Activated CD4-positive, alpha-beta T cell treated with anti-CD3 and anti-CD28 coated beads for 36 hours (primary cell): ENCODE data around the gene EXOSC2. TPM values are rescaled to one million over a fixed set of nuclear protein-coding genes. Genes with fewer than 3 reads are reported as not detected.

Source experiments
- ATAC-seq: fragments of 200-7000 bp; cut with Tn5 transposase; one replicate; pipeline ENCODE4 v1.10.0; 2021; ENCODE audit warnings: mild to moderate bottlenecking, moderate library complexity
- CTCF ChIA-PET: fragments of 350-600 bp; sonication (Branson Sonifier 250); formaldehyde crosslinking; loops from one replicate; lab custom pipeline; 2021; ENCODE audit warnings: antibody characterized with exemption; lab: Charles Lee
- POLR2A ChIA-PET: fragments of 350-600 bp; sonication (Branson Sonifier 250); formaldehyde crosslinking; loops from one replicate; lab custom pipeline; 2021; ENCODE audit warnings: antibody characterized with exemption, inconsistent platforms; lab: Charles Lee
- DNase-seq: peaks from one replicate; pipeline ENCODE4 v3.0.0-alpha.2; 2020
- H3K27ac Mint-ChIP-seq: one replicate; pipeline ENCODE4 v1.8.0; 2021; ENCODE audit warnings: mixed read lengths
- H3K27me3 Mint-ChIP-seq: one replicate; pipeline ENCODE4 v1.8.0; 2021; ENCODE audit warnings: mixed read lengths
- H3K36me3 Mint-ChIP-seq: one replicate; pipeline ENCODE4 v1.8.0; 2021; ENCODE audit warnings: low read depth, mixed read lengths
- H3K4me1 Mint-ChIP-seq: one replicate; pipeline ENCODE4 v1.8.0; 2021; ENCODE audit warnings: mixed read lengths
- H3K4me3 Mint-ChIP-seq: one replicate; pipeline ENCODE4 v1.8.0; 2021; ENCODE audit warnings: mild to moderate bottlenecking, moderate library complexity, mixed read lengths
- H3K9me3 Mint-ChIP-seq: one replicate; pipeline ENCODE4 v1.8.0; 2021; ENCODE audit warnings: low read depth, mixed read lengths
- intact Hi-C, 2 experiments: fragments of 100-400 bp; cut with DNase I in 1 of 2; cut with micrococcal nuclease in 1 of 2; formaldehyde crosslinking; loops; one replicate each; pipeline versions ENCODE4 v1.14.2 to v1.15.1; 2022 to 2024; cut with DNase I, micrococcal nuclease
- total RNA-seq, 2 experiments: library from RNA; stranded (reverse); gene quantifications; one replicate each; pipeline ENCODE4 v1.2.3, GENCODE V29; 2021

Gene EXOSC2
- total RNA-seq, 2 experiments from 2014 or later = 67.9 to 86.0 TPM

- ATAC-seq (no peak), DNase-seq (no peak)
- CTCF ChIA-PET = interaction anchor here (0.6 kb wide), 1 partner anchor 204 kb away, joined by 3 read pairs; no protein-coding TSS in a partner anchor
- intact Hi-C loops = no loop called here
- Mint-ChIP-seq H3K9me3 (no peaks in the 10 kb centered on the region), H3K27ac (no peak overlapping the region), H3K4me1 (peaks cover 12% of the 10 kb centered on the region), H3K36me3 (no peaks in the 10 kb centered on the region), H3K27me3 (peaks cover 38% of the 10 kb centered on the region), H3K4me3 (no peak overlapping the region)
- POLR2A ChIA-PET = no interaction called here
These were observed 25.4 kb upstream of the EXOSC2 start for GRCh38 chr9:130668196-130668595.

GRCh38 chr9:130668659-130669058 lies 24.9 kb upstream of the EXOSC2 start:
- H3K27ac Mint-ChIP-seq = no peak overlapping the region
- H3K36me3 Mint-ChIP-seq = no peaks in the 10 kb centered on the region
- CTCF ChIA-PET = no interaction called here
- DNase-seq (no peak), ATAC-seq (no peak)
- peaks cover 36% of the 10 kb centered on the region for H3K27me3 Mint-ChIP-seq
- H3K9me3 Mint-ChIP-seq = no peaks in the 10 kb centered on the region
- POLR2A ChIA-PET = no interaction called here
- intact Hi-C loops = no loop called here
- H3K4me1 Mint-ChIP-seq = peaks cover 11% of the 10 kb centered on the region
- H3K4me3 Mint-ChIP-seq = no peak overlapping the region

DNA sequence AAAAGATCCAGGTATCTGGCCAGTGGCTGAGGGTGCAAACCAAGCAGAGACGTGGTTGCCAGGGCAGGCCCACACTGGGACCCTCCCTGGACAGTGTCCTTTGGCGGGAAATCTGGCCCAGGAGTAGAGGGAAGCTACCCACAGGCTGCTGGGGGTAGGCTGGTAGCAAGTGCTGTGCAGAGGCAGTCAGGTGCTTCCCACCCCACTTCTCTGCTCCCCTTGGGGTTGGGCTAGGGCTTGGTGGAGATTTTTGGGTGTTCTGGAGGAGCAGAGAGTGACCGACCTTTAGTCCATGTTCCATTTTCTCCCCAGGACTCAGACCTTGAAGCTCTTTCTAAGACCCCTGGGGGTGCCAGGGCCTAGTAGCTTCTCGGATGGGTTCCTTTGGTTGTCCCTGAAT lies 23.6 kb upstream of the EXOSC2 start:
- peaks cover 27% of the 10 kb centered on the region for H3K27me3 Mint-ChIP-seq
- no peaks in the 10 kb centered on the region for H3K36me3 Mint-ChIP-seq
- CTCF ChIA-PET = no interaction called here
- POLR2A ChIA-PET = no interaction called here
- no peak overlapping the region for H3K27ac Mint-ChIP-seq
- no peak for ATAC-seq
- H3K4me1 Mint-ChIP-seq = peaks cover 4% of the 10 kb centered on the region
- no peak for DNase-seq
- H3K4me3 Mint-ChIP-seq = no peak overlapping the region
- intact Hi-C loops = no loop called here
- no peaks in the 10 kb centered on the region for H3K9me3 Mint-ChIP-seq

GRCh38 chr9:130670644-130671043 lies 22.9 kb upstream of the EXOSC2 start:
- intact Hi-C loops = no loop called here
- DNase-seq (no peak), ATAC-seq (no peak)
- H3K27ac Mint-ChIP-seq = no peak overlapping the region
- H3K9me3 Mint-ChIP-seq = no peaks in the 10 kb centered on the region
- H3K4me3 Mint-ChIP-seq = no peak overlapping the region
- H3K4me1 Mint-ChIP-seq = no peaks in the 10 kb centered on the region
- ChIA-PET CTCF (no interaction called here), POLR2A (no interaction called here)
- H3K36me3 Mint-ChIP-seq = no peaks in the 10 kb centered on the region
- peaks cover 22% of the 10 kb centered on the region for H3K27me3 Mint-ChIP-seq

- Mint-ChIP-seq H3K27me3 (peaks cover 11% of the 10 kb centered on the region), H3K36me3 (no peaks in the 10 kb centered on the region)
- intact Hi-C loops = no loop called here
These were observed 21.1 kb upstream of the EXOSC2 start for GRCh38 chr9:130672466-130672865.

GRCh38 chr9:130672933-130673615 lies 20.5 kb upstream of the EXOSC2 start:
- CTCF ChIA-PET = interaction anchor here (0.5 to 0.6 kb wide), 2 partner anchors 96 to 1227 kb away, joined by 3 read pairs; no protein-coding TSS in a partner anchor
- no peak overlapping the region for H3K27ac Mint-ChIP-seq

More at GRCh38 chr9:130672466-130672865, 21.1 kb upstream of the EXOSC2 start:
- no peak for DNase-seq
- ChIA-PET CTCF (no interaction called here), POLR2A (no interaction called here)
- ATAC-seq = no peak
- no peaks in the 10 kb centered on the region for H3K9me3 Mint-ChIP-seq
- H3K4me1 Mint-ChIP-seq = no peaks in the 10 kb centered on the region
- H3K27ac Mint-ChIP-seq = no peak overlapping the region
- no peak overlapping the region for H3K4me3 Mint-ChIP-seq

GRCh38 chr9:130675396-130675795 lies 18.2 kb upstream of the EXOSC2 start:
- Mint-ChIP-seq H3K27ac (no peak overlapping the region), H3K4me1 (no peaks in the 10 kb centered on the region), H3K9me3 (no peaks in the 10 kb centered on the region), H3K36me3 (no peaks in the 10 kb centered on the region), H3K4me3 (no peak overlapping the region), H3K27me3 (peaks cover 4% of the 10 kb centered on the region)
- DNase-seq = no peak
- ATAC-seq = no peak
- CTCF ChIA-PET = no interaction called here
- POLR2A ChIA-PET = no interaction called here
- intact Hi-C loops = no loop called here

More at GRCh38 chr9:130672933-130673615, 20.5 kb upstream of the EXOSC2 start:
- ATAC-seq (no peak), DNase-seq (no peak)
- intact Hi-C loops = no loop called here
- Mint-ChIP-seq H3K27me3 (peaks cover 8% of the 10 kb centered on the region), H3K36me3 (no peaks in the 10 kb centered on the region), H3K4me1 (no peaks in the 10 kb centered on the region), H3K4me3 (no peak overlapping the region), H3K9me3 (no peaks in the 10 kb centered on the region)
- POLR2A ChIA-PET = no interaction called here

GRCh38 chr9:130677252-130677651 lies 16.3 kb upstream of the EXOSC2 start:
- intact Hi-C loops = no loop called here
- Mint-ChIP-seq H3K9me3 (no peaks in the 10 kb centered on the region), H3K27me3 (no peaks in the 10 kb centered on the region), H3K4me3 (no peak overlapping the region), H3K4me1 (no peaks in the 10 kb centered on the region), H3K36me3 (no peaks in the 10 kb centered on the region), H3K27ac (no peak overlapping the region)
- POLR2A ChIA-PET = no interaction called here
- CTCF ChIA-PET = interaction anchor here (0.5 kb wide), 1 partner anchor 13 kb away, joined by 4 read pairs; no protein-coding TSS in a partner anchor
- DNase-seq = no peak
- no peak for ATAC-seq

- intact Hi-C loops = loop anchor here in 1 of 2 experiments (1.0 to 5.0 kb wide), 2 partner anchors 102 to 574 kb away; partner anchors contain the start of gene FUBP3
- H3K9me3 Mint-ChIP-seq = peaks cover 3% of the 10 kb centered on the region
- H3K27ac Mint-ChIP-seq = no peak overlapping the region
- POLR2A ChIA-PET = interaction anchor here (1.0 kb wide), 1 partner anchor 12 kb away, joined by 3 read pairs; the partner anchor contains the start of gene EXOSC2
- peaks cover 4% of the 10 kb centered on the region for H3K27me3 Mint-ChIP-seq
- DNase-seq (peak; percentile 79), ATAC-seq (peak; percentile 67)
- H3K4me1 Mint-ChIP-seq = peaks cover 2% of the 10 kb centered on the region
- no peaks in the 10 kb centered on the region for H3K36me3 Mint-ChIP-seq
- CTCF ChIA-PET = interaction anchor here (0.7 to 2.3 kb wide), 5 partner anchors 12 to 335 kb away, joined by 3 to 26 read pairs (median 3); partner anchors contain the start of gene EXOSC2
- H3K4me3 Mint-ChIP-seq = peak overlapping the region; percentile 81
These were observed 12.5 kb upstream of the EXOSC2 start for GRCh38 chr9:130680836-130681768.

DNA sequence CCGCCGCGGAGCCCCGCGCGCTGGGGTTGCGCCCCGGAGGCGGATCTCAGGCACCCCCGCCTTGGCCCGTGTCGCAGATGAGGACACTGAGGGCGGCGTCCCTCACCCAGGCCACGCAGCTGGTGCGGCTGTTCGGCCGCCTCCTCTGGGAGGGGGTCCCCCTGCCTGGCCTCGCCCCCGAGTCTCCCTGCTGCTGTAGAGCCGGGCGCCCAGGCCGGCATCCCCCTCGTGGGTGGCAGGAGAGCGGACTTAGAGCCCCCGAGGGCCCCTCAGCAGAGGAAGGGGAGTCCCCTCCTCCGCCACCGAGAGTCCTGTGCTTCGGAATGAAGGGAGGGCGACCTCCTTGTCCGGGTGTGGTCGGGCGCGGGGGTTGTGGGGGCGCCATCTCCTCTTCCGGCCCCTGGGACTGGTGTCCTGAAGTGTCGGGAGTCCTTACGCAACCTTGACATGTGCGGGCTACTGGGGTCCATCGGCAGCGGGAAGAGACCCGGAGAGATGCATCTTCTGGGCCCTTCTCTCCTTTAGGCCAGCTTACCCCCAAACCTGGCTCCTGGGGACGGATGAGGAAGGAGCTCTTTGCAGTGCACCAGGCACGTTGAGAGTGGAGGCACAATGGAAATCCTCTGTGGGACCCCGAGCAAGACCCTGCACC lies 11.7 kb upstream of the EXOSC2 start:
- Mint-ChIP-seq H3K27me3 (peaks cover 4% of the 10 kb centered on the region), H3K9me3 (peaks cover 3% of the 10 kb centered on the region), H3K36me3 (no peaks in the 10 kb centered on the region), H3K4me3 (peak overlapping the region; percentile 81), H3K4me1 (peaks cover 2% of the 10 kb centered on the region), H3K27ac (peak overlapping the region; percentile 29)
- intact Hi-C loops = loop anchor here (1.0 to 5.0 kb wide), 3 partner anchors 103 to 575 kb away; partner anchors contain the start of gene FUBP3 (in 1 of the 2)
- ATAC-seq (peak; percentile 24), DNase-seq (peak; percentile 51)
- CTCF ChIA-PET = interaction anchor here (0.6 to 4.1 kb wide), 17 partner anchors 10 to 574 kb away, joined by 3 to 52 read pairs (median 5); partner anchors contain the start of genes EXOSC2 and PRDM12
- POLR2A ChIA-PET = interaction anchor here (1.0 kb wide), 1 partner anchor 11 kb away, joined by 3 read pairs; the partner anchor contains the start of gene EXOSC2
